Activated B cell treated with CpG ODN at 0.5 μM for 24 hours (primary cell): Measurements from ENCODE around the gene LLGL1. TPM values are rescaled to one million over a fixed set of nuclear protein-coding genes. Genes with fewer than 3 reads are reported as not detected.
A peak's percentile ranks its signal among the peaks of the same experiment; 100 is the strongest.

ENCODE experiments used
- ATAC-seq: fragments of 200-7000 bp; cut with Tn5 transposase; one replicate; pipeline ENCODE4 v1.10.0; 2021; ENCODE audit warnings: low read depth, mild to moderate bottlenecking, moderate library complexity
- CTCF ChIA-PET: fragments of 350-600 bp; sonication (Branson Sonifier 250); formaldehyde crosslinking; loops from one replicate; lab custom pipeline; 2021; ENCODE audit warnings: antibody characterized with exemption; lab: Charles Lee
- POLR2A ChIA-PET: fragments of 350-600 bp; sonication (Branson Sonifier 250); formaldehyde crosslinking; loops from one replicate; lab custom pipeline; 2021; ENCODE audit warnings: antibody characterized with exemption; lab: Charles Lee
- DNase-seq: peaks from one replicate; pipeline ENCODE4 v3.0.0; 2022
- H3K27ac Mint-ChIP-seq: one replicate; pipeline ENCODE4 v1.8.0; 2020; ENCODE audit warnings: mixed read lengths
- H3K27me3 Mint-ChIP-seq: one replicate; pipeline ENCODE4 v1.8.0; 2021; ENCODE audit warnings: mixed read lengths
- H3K36me3 Mint-ChIP-seq: one replicate; pipeline ENCODE4 v1.8.0; 2021; ENCODE audit warnings: low read depth, mixed read lengths
- H3K4me1 Mint-ChIP-seq: one replicate; pipeline ENCODE4 v1.8.0; 2021; ENCODE audit warnings: mixed read lengths
- H3K4me3 Mint-ChIP-seq: one replicate; pipeline ENCODE4 v1.8.0; 2020; ENCODE audit warnings: mild to moderate bottlenecking, mixed read lengths
- H3K9me3 Mint-ChIP-seq: one replicate; pipeline ENCODE4 v1.8.0; 2020; ENCODE audit warnings: mixed read lengths
- intact Hi-C: fragments of 100-400 bp; cut with micrococcal nuclease; formaldehyde crosslinking; loops from one replicate; pipeline ENCODE4 v1.15.1; 2024
- total RNA-seq: library from RNA; stranded (reverse); gene quantifications from 2 replicates; pipeline ENCODE4 v1.2.3, GENCODE V29; 2022
- TF ChIP-seq, protein P1 (sequence below): fragments of 200-600 bp; IDR thresholded peaks from one replicate; pipeline ENCODE4 v1.8.0; 2022; ENCODE audit warnings: antibody characterized with exemption, mild to moderate bottlenecking

LLGL1 gene
- total RNA-seq, 1 donor from 2014 or later, result 10.5 TPM

GRCh38 chr17:18259621-18260331 is 34.3 kb downstream of the LLGL1 start:
- no peak for DNase-seq
- TF ChIP-seq, protein P1, sequence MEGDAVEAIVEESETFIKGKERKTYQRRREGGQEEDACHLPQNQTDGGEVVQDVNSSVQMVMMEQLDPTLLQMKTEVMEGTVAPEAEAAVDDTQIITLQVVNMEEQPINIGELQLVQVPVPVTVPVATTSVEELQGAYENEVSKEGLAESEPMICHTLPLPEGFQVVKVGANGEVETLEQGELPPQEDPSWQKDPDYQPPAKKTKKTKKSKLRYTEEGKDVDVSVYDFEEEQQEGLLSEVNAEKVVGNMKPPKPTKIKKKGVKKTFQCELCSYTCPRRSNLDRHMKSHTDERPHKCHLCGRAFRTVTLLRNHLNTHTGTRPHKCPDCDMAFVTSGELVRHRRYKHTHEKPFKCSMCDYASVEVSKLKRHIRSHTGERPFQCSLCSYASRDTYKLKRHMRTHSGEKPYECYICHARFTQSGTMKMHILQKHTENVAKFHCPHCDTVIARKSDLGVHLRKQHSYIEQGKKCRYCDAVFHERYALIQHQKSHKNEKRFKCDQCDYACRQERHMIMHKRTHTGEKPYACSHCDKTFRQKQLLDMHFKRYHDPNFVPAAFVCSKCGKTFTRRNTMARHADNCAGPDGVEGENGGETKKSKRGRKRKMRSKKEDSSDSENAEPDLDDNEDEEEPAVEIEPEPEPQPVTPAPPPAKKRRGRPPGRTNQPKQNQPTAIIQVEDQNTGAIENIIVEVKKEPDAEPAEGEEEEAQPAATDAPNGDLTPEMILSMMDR, result no peak

GRCh38 chr17:18260332-18261145 is 35.1 kb downstream of the LLGL1 start, which contains the start of gene MIEF2:
TSS of gene MIEF2 (plus strand) at chr17:18260662. CDS start at chr17:18262721, 2,059 bp downstream.
- Mint-ChIP-seq H3K27me3 (no peaks in the 10 kb centered on the region), H3K9me3 (no peaks in the 10 kb centered on the region), H3K27ac (peak within 1 kb of the TSS; percentile 77), H3K36me3 (peaks cover 19% of the 10 kb centered on the region), H3K4me1 (peaks cover 38% of the 10 kb centered on the region), H3K4me3 (peak within 1 kb of the TSS; percentile 79)
- TF ChIP-seq, protein P1, result no peak
- intact Hi-C loops, result loop anchor here (1.0 to 5.0 kb wide), 6 partner anchors 35 to 980 kb away; partner anchors contain the start of genes ALKBH5, COPS3, LLGL1 and SHMT1
- ATAC-seq (peak; percentile 89), DNase-seq (peak; percentile 84)
- ChIA-PET CTCF (no interaction called here), POLR2A (interaction anchor here (1.9 kb wide), 1 partner anchor 54 kb away, joined by 10 read pairs; the partner anchor contains the start of genes SMCR8 and TOP3A)

More at GRCh38 chr17:18259621-18260331, 34.3 kb downstream of the LLGL1 start:
- ChIA-PET CTCF (no interaction called here), POLR2A (interaction anchor here (0.9 to 1.9 kb wide), 2 partner anchors 55 to 79 kb away, joined by 3 to 10 read pairs; partner anchors contain the start of genes SMCR8 and TOP3A)
- peak overlapping the region; percentile 63 for H3K27ac Mint-ChIP-seq
- H3K4me3 Mint-ChIP-seq, result peak overlapping the region; percentile 79
- ATAC-seq, result no peak
- H3K4me1 Mint-ChIP-seq, result peaks cover 38% of the 10 kb centered on the region
- no peaks in the 10 kb centered on the region for H3K9me3 Mint-ChIP-seq
- intact Hi-C loops, result loop anchor here (1.0 to 5.0 kb wide), 6 partner anchors 34 to 979 kb away; partner anchors contain the start of genes ALKBH5, COPS3, LLGL1 and SHMT1
- no peaks in the 10 kb centered on the region for H3K27me3 Mint-ChIP-seq
- peaks cover 23% of the 10 kb centered on the region for H3K36me3 Mint-ChIP-seq

- intact Hi-C loops, result loop anchor here (2.0 to 5.0 kb wide), 2 partner anchors 524 to 980 kb away; partner anchors contain the start of gene COPS3
- DNase-seq, result peak; percentile 32
- CTCF ChIA-PET, result no interaction called here
Observed at GRCh38 chr17:18261146-18261515, 35.7 kb downstream of the LLGL1 start.

DNA sequence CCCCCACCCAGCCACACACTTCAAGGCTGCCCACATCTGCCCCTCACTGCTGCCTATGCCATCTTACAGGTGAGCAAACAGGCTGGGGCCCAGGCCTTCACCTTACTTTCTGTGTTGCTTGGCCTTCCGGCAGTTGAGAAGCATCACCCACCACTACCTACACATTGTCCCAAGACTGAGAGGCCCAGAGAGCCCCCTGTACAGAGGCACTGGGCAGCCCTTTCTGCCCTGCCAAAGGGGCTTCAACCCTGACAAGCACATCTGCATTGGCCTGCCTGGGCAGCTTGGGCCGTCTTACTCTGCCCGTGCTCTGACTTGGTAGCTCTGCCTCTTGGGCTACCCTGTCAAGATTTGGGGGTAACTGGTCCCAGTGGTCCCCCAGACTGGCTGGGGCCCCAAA is 36.2 kb downstream of the LLGL1 start:
- intact Hi-C loops, result loop anchor here (2.0 to 5.0 kb wide), 2 partner anchors 524 to 981 kb away; partner anchors contain the start of gene COPS3
- Mint-ChIP-seq H3K36me3 (peaks cover 12% of the 10 kb centered on the region), H3K27me3 (no peaks in the 10 kb centered on the region), H3K27ac (no peak overlapping the region), H3K4me3 (peak overlapping the region; percentile 79), H3K9me3 (no peaks in the 10 kb centered on the region), H3K4me1 (peaks cover 36% of the 10 kb centered on the region)
- DNase-seq, result no peak
- POLR2A ChIA-PET, result no interaction called here
- TF ChIP-seq, protein P1, result no peak
- CTCF ChIA-PET, result no interaction called here
- no peak for ATAC-seq

More at GRCh38 chr17:18261146-18261515, 35.7 kb downstream of the LLGL1 start:
- Mint-ChIP-seq H3K4me3 (peak overlapping the region; percentile 79), H3K9me3 (no peaks in the 10 kb centered on the region), H3K27me3 (no peaks in the 10 kb centered on the region), H3K4me1 (peaks cover 38% of the 10 kb centered on the region), H3K27ac (peak overlapping the region; percentile 77), H3K36me3 (peaks cover 15% of the 10 kb centered on the region)
- ATAC-seq, result no peak
- POLR2A ChIA-PET, result no interaction called here
- TF ChIP-seq, protein P1, result no peak
